GM21515 (cell line): ENCODE data around the gene RBM46.
"Not testable (repeated sequence)": the region's sequence is repeated elsewhere in the genome, so short reads cannot be mapped to it uniquely, and the experiment has no call there.

Experiments used
- ATAC-seq: cut with Tn5 transposase; IDR thresholded peaks from one replicate; pipeline ENCODE4 v1.9.1; 2021; ENCODE audit not compliant: unreplicated experiment

RBM46 gene

DNA sequence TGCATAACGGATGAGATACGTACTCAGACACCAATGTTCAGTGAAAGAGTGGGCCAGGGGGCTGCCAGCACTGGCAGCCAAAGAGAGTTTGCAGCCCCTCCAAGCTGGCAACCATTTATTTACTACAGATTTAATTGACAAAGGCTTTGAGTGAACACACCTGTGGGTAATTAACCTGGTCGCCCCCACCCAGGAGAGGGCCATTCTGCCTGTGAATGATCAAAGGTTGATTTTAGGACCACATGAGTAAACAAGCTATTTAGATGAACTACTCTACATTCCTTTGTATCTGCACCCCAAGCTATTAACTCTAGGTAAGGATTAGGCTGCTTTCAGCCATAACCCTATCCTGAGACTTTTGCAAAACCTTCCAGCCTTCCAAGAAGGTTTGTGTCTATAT, 55.0 kb downstream of the RBM46 start:
- ATAC-seq = no peak

DNA sequence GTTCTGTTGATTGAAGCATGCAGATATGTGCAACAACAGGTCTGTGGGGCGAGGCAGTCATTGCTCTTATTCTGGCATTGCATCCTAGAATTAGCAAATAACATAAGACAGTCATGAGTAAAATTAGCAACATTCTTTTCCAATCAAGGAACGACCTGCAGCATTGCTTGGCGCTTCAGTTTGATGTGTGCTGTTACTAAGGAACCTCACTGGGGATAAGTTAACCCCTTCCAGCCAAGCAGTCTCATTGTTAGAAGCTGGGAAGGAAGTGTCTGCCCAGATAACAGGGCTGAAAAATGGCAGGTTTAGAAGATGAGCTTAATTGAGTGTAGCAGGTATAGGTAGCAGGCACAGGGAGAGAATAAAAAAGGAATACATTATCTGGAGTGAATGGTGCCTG, 55.4 kb downstream of the RBM46 start:
- ATAC-seq = no peak

DNA sequence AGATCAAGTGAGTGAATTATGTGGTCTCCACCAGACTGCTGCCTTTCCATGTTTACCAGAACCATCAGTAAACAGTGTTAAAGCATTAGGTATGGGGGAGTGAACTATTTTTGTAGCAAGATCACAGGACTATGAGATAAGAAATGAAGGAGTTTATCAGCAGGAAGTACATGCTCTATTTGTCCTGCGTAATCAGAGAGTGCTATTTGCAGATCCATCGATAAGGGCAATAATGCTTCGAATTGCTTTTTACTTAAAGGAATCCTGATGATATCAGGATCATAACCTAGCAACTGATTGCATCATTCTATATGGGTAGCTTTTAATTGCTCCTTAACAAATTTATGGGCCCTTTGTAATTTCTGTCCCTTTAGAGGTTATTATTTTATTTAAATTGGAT, 57.1 kb downstream of the RBM46 start:
- no peak for ATAC-seq

DNA sequence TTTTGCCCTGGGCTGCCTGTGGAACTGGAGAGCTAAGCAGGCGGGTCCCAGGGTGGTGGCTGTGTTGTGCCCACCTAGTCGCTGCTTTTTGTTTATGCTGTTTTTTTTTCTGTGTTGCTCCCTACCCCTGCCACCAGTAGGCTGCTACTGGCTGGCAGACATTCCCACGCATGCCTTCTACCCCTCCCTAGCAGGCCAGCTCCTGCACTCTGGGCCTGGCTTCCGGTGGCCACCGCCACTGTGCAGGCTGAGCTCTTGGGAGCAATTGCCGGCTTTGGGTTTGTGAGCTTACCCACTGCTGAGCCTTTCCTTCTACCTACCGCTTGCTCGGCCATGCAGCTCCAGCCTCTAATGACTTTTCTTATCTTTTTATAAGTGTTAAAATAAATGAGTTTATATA, 57.6 kb downstream of the RBM46 start:
- ATAC-seq = no peak

DNA sequence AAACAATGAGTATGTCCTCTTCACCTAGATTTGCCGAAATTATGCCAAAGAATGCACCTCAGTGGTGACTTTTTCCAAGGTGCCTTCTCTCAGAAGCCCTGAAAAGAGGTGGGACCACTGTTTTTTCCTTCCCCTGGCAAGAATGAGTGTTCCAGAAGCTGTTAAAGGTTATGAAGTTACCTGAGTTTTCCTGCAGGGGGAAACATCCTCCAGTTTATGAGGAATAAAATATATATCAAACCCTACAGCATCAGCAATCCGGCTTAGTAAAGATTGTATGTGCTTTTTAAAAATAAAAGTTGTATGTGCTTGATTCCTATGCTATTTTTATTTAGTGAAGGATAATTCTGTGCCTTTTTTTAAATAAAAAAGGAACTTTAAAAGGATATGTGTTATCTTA, 73.3 kb downstream of the RBM46 start:
- no peak for ATAC-seq

DNA sequence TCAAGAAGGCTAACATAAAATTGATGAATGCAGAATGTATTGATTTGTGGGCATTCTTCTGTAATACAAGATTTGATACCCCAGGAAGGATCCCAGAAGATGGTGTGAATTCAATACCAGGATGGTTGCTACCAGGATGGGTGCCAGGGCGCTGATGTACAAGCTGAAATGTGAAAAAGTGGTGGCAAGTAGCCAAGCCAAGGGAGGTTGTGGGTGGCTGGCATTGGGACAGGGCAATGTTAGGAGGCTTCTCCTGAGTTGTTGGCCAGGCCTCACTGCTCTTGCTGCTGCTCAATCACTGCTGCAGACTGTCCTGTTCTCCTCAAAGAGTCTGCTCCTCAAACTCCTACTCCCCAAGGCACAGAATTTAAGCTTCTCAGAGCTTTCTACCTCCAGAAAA, 77.1 kb downstream of the RBM46 start:
- no peak for ATAC-seq

DNA sequence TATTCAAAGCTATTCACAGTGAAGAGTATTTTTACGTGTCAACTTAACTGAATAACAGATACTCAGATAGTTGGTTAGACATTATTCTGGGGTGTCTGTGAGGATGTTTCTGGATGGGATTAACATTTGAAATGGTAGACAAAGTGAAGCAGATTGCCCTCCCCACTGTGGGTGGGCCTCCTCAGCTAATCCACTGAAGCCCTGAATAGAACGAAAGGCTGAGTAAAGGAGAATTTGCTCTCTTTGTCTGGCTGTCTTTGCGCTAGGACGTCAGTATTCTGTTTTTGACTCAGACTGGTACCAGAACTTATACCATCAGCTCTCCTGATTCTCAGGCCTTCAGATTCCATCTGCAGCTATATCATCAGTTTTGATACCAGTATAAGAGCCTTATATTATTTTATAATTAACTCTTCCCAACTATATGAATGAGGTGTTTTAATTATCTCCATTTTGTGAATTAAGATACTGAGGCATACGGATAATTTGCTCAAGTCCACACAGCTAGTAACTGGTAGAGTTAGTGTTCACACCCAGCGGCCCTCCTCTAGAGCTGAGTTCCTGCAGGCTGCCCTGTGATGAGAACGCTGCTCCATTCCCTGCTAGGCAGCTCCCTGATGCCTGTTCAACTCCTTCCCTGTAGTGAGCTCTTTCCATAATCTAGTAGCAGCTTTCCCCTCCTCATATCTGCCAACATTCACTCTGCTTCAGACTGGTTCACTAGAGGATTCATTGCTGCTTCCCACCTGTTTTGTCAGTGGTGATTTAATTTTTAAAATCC, 87.5 kb downstream of the RBM46 start:
- no peak for ATAC-seq

DNA sequence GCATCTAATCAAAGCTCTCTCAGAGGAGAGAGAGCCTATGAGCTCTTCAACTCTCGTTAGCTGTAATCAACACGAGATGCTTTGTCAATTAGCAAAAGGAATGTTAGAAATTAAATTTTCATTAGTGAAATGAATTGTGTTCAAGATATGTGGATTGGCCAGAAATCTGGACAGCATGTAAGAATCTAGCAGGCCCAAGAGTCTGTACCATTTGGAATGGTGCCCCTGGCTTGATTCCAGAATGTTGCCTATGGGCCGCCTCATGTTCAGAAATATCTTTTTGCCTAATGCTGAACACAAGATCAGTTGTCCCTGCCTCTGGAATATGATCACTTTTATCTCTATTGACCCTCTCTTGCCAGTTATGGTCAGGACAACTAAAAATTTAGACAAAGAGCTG, 88.2 kb downstream of the RBM46 start:
- no peak for ATAC-seq

DNA sequence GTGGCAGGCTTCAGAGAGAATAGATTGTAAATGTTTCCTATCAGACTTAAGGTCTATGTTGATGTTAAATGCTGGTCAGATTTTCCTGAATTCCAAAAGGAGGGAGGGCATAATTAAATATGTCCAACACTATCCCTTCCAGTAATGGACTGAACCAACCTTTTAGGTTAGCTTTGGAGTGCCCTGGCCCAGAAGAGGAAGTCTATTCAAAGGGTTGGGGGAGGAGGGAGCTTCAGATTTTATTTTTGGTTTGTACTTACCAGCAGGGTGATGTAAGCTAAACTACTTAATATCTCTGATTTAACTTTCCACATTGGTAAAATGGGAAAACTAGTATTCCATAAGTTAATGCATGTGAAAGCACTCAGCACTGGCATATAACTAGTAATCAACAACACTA, 91.1 kb downstream of the RBM46 start:
- ATAC-seq = no peak

DNA sequence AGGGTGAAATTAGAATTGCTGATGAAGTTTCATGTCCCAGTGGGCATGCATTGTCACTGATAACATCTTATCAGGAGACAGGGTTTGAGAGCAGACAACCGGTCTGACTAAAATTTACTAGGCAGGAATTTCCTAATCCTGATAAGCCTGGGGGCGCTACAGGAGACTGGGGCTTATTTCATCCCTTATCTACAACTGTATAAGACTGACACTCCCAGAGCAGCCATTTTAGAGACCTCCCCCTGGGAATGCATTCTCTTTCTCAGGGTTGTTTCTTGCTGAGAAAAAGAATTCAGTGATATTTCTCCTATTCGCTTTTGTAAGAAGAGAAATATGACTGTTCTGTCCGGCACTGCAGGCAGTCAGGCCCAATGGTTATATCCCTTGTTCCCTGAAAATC, 93.0 kb downstream of the RBM46 start:
- not testable (repeated sequence) for ATAC-seq

DNA sequence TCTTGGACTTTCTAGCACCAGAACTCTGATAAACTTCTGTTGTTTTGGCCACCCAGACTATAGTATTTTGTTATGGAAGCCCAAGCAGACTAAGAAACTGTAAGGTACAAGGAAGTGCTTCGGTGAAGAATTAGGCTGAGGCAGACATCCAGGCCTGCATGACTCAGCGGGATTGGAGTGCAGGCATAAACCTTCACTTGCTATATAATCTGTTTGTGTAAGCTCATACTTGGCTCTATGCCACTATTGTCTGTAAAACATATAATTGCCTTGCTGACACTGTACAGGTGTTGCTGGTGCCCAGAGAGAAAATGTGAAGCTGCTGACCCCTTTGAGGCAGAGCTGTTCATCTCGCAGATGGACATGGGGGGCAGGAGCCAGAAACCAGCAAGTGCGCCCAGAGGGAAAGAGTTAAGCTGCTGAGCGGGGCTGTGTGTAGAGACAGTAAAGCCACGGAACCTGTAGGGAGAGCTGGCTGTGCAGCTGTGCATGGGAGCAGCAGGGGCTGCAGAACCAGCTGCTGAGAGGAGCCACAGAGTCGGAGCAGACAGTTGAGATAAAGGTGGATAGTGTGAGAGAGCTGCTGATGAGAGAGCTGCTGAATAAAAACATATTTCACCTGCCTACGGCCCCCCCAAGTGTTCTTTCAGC, 96.2 kb downstream of the RBM46 start:
- no peak for ATAC-seq
